HG03460 (cell line): ENCODE results near the gene ABTB1.

Experiments
- ATAC-seq: cut with Tn5 transposase; IDR thresholded peaks from one replicate; pipeline ENCODE4 v1.9.1; 2021; ENCODE audit not compliant: unreplicated experiment

ABTB1 gene

GRCh38 chr3:127685708-127686511 lies 13.2 kb downstream of the ABTB1 start:
- no peak for ATAC-seq

- ATAC-seq: no peak
These were observed 13.8 kb downstream of the ABTB1 start for GRCh38 chr3:127686512-127686894.

GRCh38 chr3:127687228-127687737 lies 14.5 kb downstream of the ABTB1 start:
- no peak for ATAC-seq

GRCh38 chr3:127688022-127688415 lies 15.3 kb downstream of the ABTB1 start:
- ATAC-seq: no peak

- ATAC-seq: no peak
These were observed 15.9 kb downstream of the ABTB1 start for GRCh38 chr3:127688416-127689265.

GRCh38 chr3:127689266-127689860 lies 16.6 kb downstream of the ABTB1 start:
- ATAC-seq: no peak

GRCh38 chr3:127690106-127690505 lies 17.4 kb downstream of the ABTB1 start:
- ATAC-seq: no peak

GRCh38 chr3:127690823-127691452 lies 18.2 kb downstream of the ABTB1 start:
- ATAC-seq: no peak

GRCh38 chr3:127691489-127691888 lies 18.7 kb downstream of the ABTB1 start:
- ATAC-seq: no peak

GRCh38 chr3:127691974-127692373 lies 19.2 kb downstream of the ABTB1 start:
- no peak for ATAC-seq

GRCh38 chr3:127692501-127693335 lies 20.0 kb downstream of the ABTB1 start:
- ATAC-seq: no peak

- no peak for ATAC-seq
These were observed 20.6 kb downstream of the ABTB1 start for GRCh38 chr3:127693336-127693843.

- ATAC-seq: no peak
These were observed 21.9 kb downstream of the ABTB1 start for GRCh38 chr3:127694467-127695215.

- peak; percentile 73 for ATAC-seq
These were observed 24.9 kb downstream of the ABTB1 start for GRCh38 chr3:127697551-127698240.

- ATAC-seq: no peak
These were observed 25.5 kb downstream of the ABTB1 start for GRCh38 chr3:127698286-127698685.

- ATAC-seq: no peak
These were observed 26.1 kb downstream of the ABTB1 start for GRCh38 chr3:127698691-127699415.

GRCh38 chr3:127699416-127700300 lies 26.9 kb downstream of the ABTB1 start:
- ATAC-seq: no peak
